HUES6 (cell line): ENCODE results near the gene ZSCAN22.

Experiments used
- H3K27ac ChIP-seq: 2 replicates; pipeline ENCODE4 v1.7.0; 2013; ENCODE audit warnings: low read depth, mild to moderate bottlenecking, low read length, inconsistent platforms
- H3K27me3 ChIP-seq: 2 replicates; pipeline ENCODE4 v1.6.1; 2013; ENCODE audit warnings: low read length; ENCODE audit not compliant: control insufficient read depth, insufficient read depth
- H3K36me3 ChIP-seq: 2 replicates; pipeline ENCODE4 v1.6.1; 2013; ENCODE audit warnings: low read length; ENCODE audit not compliant: control insufficient read depth, insufficient read depth
- H3K4me1 ChIP-seq: 2 replicates; pipeline ENCODE4 v1.6.1; 2013; ENCODE audit warnings: low read length; ENCODE audit not compliant: control insufficient read depth, insufficient read depth
- H3K4me3 ChIP-seq: 2 replicates; pipeline ENCODE4 v1.5.1; 2013; ENCODE audit warnings: low read depth, low read length
- H3K9ac ChIP-seq: one replicate; pipeline ENCODE4 v1.6.1; 2013; ENCODE audit warnings: mild to moderate bottlenecking, low read length
- H3K9me3 ChIP-seq: 2 replicates; pipeline ENCODE4 v1.6.1; 2013; ENCODE audit warnings: low read depth, low read length; ENCODE audit not compliant: control insufficient read depth, insufficient read depth

The ZSCAN22 gene

DNA sequence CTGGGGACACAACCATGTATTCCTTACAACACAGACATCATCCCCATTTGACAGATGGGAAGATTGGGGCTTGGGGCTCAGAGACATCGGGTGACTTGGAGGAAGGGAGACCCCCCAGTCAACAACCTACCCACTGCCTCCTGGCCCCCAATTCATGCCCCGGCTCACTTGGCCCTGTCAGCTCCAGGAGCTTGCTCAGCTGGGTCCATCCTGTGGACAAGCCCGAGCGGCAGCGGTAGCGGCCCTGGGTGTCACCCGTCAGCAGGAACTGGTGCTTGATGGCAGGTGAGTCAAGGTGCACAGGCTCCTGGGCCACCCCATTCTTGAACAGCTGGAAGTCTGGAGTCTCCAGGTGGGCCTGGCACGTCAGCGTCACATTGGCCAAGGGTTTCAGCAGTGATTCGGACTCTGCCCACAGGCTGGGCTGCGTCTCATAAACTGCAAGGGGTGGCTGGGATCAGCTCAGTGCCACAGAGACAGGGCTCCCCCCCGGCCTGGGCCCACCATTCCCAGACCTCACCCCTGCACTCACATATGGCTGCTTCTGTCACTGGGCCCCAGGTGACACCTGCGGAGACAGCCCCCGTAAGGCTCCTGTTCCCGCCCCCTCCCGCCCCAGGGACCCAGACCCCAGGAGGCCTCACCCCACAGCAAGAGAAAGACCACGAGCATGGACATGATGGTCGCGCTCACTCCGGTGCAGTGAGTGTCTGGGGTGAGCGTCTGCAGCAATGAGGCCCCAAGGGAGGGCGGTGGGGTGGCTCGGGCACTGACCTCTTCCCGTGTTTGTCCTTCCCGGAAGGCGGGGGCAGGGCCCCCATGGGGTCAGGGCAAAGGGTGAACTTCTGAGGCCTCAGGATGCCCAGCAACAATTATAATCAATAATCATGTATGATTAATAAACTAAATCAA, 26.2 kb downstream of the ZSCAN22 start, which contains the start of gene A1BG:
Gene A1BG, minus strand, starts transcription at position 733 of the 912 bp plus-strand sequence. Its CDS starts 55 bp downstream, at position 678.
- no peak within 1 kb of the TSS for H3K4me3 ChIP-seq

GRCh38 chr19:58353717-58354477, 27.1 kb downstream of the ZSCAN22 start:
- Histone ChIP-seq H3K27ac (no peak overlapping the region), H3K9me3 (no peaks in the 10 kb centered on the region), H3K9ac (no peak overlapping the region), H3K4me3 (no peak overlapping the region), H3K4me1 (peaks cover 8% of the 10 kb centered on the region), H3K36me3 (no peaks in the 10 kb centered on the region; the same call in 1 of the 2 replicates), H3K27me3 (no peaks in the 10 kb centered on the region; the same call in 1 of the 2 replicates)

More for the DNA sequence above, 26.2 kb downstream of the ZSCAN22 start, which contains the start of gene A1BG:
- no peaks in the 10 kb centered on the region; the same call in 1 of the 2 replicates for H3K36me3 ChIP-seq
- H3K27ac ChIP-seq = no peak within 1 kb of the TSS
- H3K4me1 ChIP-seq = peaks cover 7% of the 10 kb centered on the region
- no peaks in the 10 kb centered on the region for H3K9me3 ChIP-seq
- H3K27me3 ChIP-seq = no peaks in the 10 kb centered on the region; the same call in 1 of the 2 replicates
- H3K9ac ChIP-seq = no peak within 1 kb of the TSS

GRCh38 chr19:58354478-58355030, 27.8 kb downstream of the ZSCAN22 start:
- Histone ChIP-seq H3K27ac (no peak overlapping the region), H3K27me3 (no peaks in the 10 kb centered on the region; the same call in 1 of the 2 replicates), H3K9me3 (no peaks in the 10 kb centered on the region), H3K4me1 (peaks cover 8% of the 10 kb centered on the region), H3K36me3 (no peaks in the 10 kb centered on the region; the same call in 1 of the 2 replicates), H3K4me3 (no peak overlapping the region), H3K9ac (no peak overlapping the region)

DNA sequence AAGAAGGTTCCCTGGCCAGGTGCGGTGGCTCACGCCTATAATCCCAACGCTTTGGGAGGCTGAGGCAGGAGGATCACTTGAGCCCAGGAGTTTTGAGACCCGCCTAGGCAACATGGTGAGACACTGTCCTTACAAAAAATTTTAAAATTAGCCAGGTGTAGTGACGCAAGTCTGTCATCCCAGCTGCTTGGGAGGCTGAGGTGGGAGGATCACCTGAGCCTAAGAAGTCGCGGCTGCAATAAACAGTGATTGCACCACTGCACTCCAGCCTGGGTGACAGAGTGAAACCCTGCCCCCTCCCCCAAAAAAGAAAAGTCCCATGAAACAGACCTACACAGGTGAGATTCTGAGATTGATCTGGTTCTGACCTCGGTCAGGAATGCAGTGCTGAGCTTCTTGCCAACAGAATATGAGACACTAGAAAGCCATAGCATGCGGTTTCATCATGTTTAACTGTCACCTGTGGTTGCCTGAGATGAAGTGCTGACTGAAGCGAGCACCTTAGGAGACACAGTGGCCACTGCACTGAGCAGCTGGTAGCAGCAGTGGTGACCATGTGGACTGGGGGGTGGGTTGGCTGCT, 28.5 kb downstream of the ZSCAN22 start:
- H3K9me3 ChIP-seq = no peaks in the 10 kb centered on the region
- H3K27me3 ChIP-seq = no peaks in the 10 kb centered on the region; the same call in 1 of the 2 replicates
- H3K4me1 ChIP-seq = peaks cover 8% of the 10 kb centered on the region
- H3K36me3 ChIP-seq = no peaks in the 10 kb centered on the region; the same call in 1 of the 2 replicates
- no peak overlapping the region for H3K4me3 ChIP-seq
- no peak overlapping the region for H3K9ac ChIP-seq
- no peak overlapping the region for H3K27ac ChIP-seq

GRCh38 chr19:58355908-58356765, 29.3 kb downstream of the ZSCAN22 start:
- no peaks in the 10 kb centered on the region; the same call in 1 of the 2 replicates for H3K27me3 ChIP-seq
- H3K4me3 ChIP-seq = peak overlapping the region; percentile 10; the same call in 1 of the 2 replicates
- H3K9me3 ChIP-seq = no peaks in the 10 kb centered on the region
- H3K36me3 ChIP-seq = no peaks in the 10 kb centered on the region; the same call in 1 of the 2 replicates
- H3K9ac ChIP-seq = no peak overlapping the region
- peaks cover 8% of the 10 kb centered on the region for H3K4me1 ChIP-seq
- no peak overlapping the region for H3K27ac ChIP-seq

DNA sequence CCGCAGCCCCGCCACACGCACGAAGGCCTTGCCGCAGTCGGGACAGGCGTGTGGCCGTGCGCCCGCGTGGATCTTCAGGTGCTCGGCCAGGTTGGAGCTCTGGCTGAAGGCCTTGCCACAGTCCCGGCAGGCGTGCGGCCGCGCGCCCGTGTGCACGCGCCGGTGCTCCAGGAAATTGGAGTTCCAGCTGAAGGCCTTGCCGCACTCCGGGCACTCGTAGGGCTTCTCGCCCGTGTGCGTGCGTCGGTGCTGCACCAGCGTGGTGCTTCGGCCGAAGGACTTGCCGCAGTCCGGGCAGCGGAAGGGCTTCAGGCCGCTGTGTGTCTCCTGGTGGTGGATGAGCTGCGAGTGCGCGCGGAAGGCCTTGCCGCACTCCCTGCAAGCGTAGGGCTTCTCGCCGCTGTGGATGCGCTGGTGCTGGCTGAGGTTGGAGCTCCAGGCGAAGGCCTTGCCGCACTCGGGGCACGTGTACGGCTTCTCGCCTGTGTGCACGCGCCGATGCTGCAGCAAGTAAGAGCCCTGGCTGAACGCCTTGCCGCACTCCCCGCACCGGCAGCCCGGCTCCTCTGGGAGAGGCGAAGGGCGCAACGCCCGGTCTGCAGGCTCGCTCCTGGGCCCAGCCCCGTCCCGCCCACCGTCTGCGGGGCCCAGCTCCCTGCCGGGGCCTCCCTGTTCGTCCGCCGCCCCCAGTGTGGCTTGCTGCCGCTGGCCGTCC, 30.1 kb downstream of the ZSCAN22 start:
- no peaks in the 10 kb centered on the region for H3K9me3 ChIP-seq
- no peaks in the 10 kb centered on the region; the same call in 1 of the 2 replicates for H3K27me3 ChIP-seq
- H3K27ac ChIP-seq = no peak overlapping the region
- peaks cover 8% of the 10 kb centered on the region for H3K4me1 ChIP-seq
- no peak overlapping the region for H3K9ac ChIP-seq
- peak overlapping the region; percentile 10; the same call in 1 of the 2 replicates for H3K4me3 ChIP-seq
- H3K36me3 ChIP-seq = no peaks in the 10 kb centered on the region

DNA sequence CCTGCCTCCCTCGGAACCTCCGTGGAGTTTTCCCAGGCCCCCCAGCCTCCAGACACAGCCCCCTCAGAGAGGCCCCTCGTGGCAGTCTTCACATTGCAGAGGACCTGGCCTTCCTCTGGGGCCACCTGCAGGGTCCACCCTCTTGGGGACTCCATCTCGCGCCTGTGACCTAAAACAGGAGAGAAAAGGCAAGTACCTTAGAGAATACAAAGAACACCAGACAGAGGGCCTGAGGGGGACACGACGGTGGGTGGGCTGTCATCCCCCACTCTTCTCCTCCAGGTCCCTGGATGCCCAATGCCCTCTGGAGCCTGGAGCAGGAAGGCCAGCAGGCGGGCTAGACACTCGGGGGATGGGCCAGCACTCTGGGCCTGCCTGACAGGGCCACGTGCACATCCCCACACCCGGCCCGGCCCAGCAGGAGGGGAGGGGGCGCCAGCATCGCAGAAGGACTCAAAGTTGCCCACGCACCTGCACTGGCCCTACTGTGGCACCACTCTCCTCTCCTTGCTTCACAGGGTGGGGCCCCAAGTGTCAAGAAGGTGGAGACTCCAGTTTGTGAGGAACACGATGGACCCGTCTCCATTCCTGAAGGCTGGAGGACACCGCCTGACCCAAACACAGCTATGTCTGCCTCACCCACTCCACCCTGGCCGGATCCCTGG, 30.8 kb downstream of the ZSCAN22 start:
- no peak overlapping the region for H3K9ac ChIP-seq
- H3K4me3 ChIP-seq = no peak overlapping the region
- H3K4me1 ChIP-seq = peaks cover 8% of the 10 kb centered on the region
- H3K36me3 ChIP-seq = no peaks in the 10 kb centered on the region
- H3K27me3 ChIP-seq = no peaks in the 10 kb centered on the region; the same call in 1 of the 2 replicates
- no peak overlapping the region for H3K27ac ChIP-seq
- no peaks in the 10 kb centered on the region for H3K9me3 ChIP-seq

GRCh38 chr19:58361900-58362271, 35.1 kb downstream of the ZSCAN22 start:
- H3K36me3 ChIP-seq = no peaks in the 10 kb centered on the region
- no peaks in the 10 kb centered on the region for H3K9me3 ChIP-seq
- H3K27me3 ChIP-seq = no peaks in the 10 kb centered on the region
- peaks cover 8% of the 10 kb centered on the region for H3K4me1 ChIP-seq
- H3K4me3 ChIP-seq = peak overlapping the region; percentile 92
- H3K27ac ChIP-seq = peak overlapping the region; percentile 91
- H3K9ac ChIP-seq = peak overlapping the region; percentile 94

DNA sequence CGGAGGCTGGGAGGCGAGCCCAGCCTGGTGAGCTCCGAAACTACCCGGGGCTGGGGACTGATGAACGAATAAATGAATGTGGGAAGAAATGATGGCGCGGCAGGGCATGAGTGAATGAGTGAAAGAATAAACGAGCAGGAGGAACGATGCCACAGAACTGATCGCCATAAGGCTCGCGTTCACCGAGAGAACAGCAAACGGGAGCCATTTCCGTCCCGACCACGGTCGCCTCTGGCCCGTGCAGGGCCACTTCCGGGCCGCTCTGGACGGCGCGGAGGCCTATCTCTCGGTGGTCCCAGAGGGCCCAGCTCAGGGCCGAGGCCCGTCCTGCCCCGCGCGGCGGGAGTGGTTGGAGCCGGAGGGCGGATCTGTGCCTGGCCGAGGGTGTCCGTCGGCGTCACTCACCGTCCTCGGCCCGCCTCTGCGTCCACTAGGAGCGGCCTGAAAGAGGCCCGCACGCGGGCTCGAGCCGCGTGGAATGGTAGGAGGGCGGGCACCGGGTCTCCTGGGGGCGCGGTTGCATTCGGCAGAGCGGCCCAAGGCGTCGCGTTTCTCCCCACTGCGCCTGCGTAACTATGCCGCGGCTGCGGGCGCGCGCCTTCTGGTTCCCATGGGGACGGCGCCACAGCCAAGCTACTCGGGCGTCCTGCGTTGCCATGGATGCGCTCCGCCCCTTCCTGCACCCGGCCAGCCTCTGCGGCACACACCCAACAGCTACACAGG, 35.6 kb downstream of the ZSCAN22 start, which contains the start of gene ZNF497:
Gene ZNF497, minus strand, starts transcription at position 480 of the 723 bp plus-strand sequence. CDS start 5,116 bp downstream, outside the sequence.
- Histone ChIP-seq H3K27ac (peak within 1 kb of the TSS; percentile 91), H3K9me3 (no peaks in the 10 kb centered on the region), H3K4me3 (peak within 1 kb of the TSS; percentile 92), H3K36me3 (no peaks in the 10 kb centered on the region), H3K4me1 (peaks cover 6% of the 10 kb centered on the region), H3K27me3 (no peaks in the 10 kb centered on the region), H3K9ac (peak within 1 kb of the TSS; percentile 94)
